GM12892 (cell line): ENCODE measurements around the gene HSPA1B.
A peak's percentile ranks its signal among the peaks of the same experiment; 100 is the strongest.

Source experiments
- POLR2A ChIP-seq: IDR thresholded peaks from 2 replicates; pipeline ENCODE4 v1.6.1; 2011; ENCODE audit warnings: low read depth, low read length, control low read depth
- POLR2AphosphoS5 ChIP-seq: IDR thresholded peaks from 2 replicates; pipeline ENCODE4 v1.6.1; 2011; ENCODE audit warnings: low read depth, low read length, control low read depth
- TAF1 ChIP-seq: IDR thresholded peaks from 2 replicates; pipeline ENCODE4 v1.6.1; 2011; ENCODE audit warnings: low read depth, mild to moderate bottlenecking, control low read depth, low read length, borderline replicate concordance

DNA sequence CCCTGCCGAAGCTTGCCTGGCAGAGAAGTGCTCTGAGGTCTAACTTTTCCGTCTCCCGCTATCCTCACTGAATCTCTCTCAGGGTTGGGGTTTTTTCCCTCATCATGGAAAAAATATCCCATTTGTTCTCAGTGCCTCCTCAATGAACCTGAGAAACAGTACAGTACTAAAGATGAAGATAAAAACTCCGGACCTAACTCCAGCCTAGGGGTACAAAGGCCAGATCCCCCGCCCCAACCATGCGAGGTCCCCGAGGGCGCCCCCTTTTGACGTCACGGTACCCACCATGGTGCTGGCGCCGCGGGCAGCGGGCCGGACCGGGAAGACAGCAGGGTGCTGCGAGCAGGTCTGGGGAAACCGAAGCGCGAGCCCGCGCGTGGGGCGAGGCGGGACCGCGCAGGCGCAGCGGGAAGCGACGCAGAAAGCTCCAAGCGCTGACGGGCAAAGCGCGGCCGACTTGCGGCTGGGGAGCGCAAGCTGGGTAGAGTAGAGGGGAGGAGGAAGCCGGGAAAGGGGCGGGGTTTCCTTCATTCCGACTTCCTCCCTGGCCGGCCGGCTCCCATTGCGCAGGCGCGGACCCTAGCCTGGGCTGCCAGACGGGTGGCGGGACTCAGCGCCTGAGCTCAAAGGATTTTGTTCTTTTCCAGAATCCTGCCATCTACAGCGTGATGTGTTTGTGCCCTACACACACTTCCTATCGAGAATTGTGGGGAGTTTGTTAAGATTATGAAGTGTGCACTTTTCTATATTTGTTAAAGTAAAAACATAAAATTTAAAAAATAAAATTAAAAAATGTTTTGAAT lies 20.9 kb upstream of the HSPA1B start, which contains the start of gene LSM2:
- TF ChIP-seq POLR2AphosphoS5: peak; percentile 90
- TF ChIP-seq POLR2A: peak; percentile 89
- TF ChIP-seq TAF1: peak; percentile 50; the same call in 1 of the 2 replicates
